Keratinocyte (primary cell): ENCODE results near the gene CFAP53. TPM values are rescaled to one million over a fixed set of nuclear protein-coding genes. Genes with fewer than 3 reads are reported as not detected.
A peak's percentile ranks its signal among the peaks of the same experiment; 100 is the strongest.

Experiments
- DNase-seq: peaks from one replicate; pipeline ENCODE4 v3.0.0-alpha.2; 2011; ENCODE audit warnings: low read depth, missing footprints, low spot score
- FAIRE-seq: peaks from 2 replicates; lab custom pipeline; 2011; peaks lifted over from hg19 to GRCh38; lab: Jason Lieb, UNC
- H2AFZ ChIP-seq: 2 replicates; pipeline ENCODE4 v1.6.0; 2012; ENCODE audit warnings: low read length, control low read depth, inconsistent platforms; ENCODE audit not compliant: control insufficient read depth
- H3K27ac ChIP-seq: 2 replicates; pipeline ENCODE4 v1.5.1; 2011; ENCODE audit warnings: low read length; ENCODE audit not compliant: control insufficient read depth, insufficient read depth
- H3K27me3 ChIP-seq: 3 replicates; pipeline ENCODE4 v1.6.0; 2011; ENCODE audit warnings: low read length; ENCODE audit not compliant: control insufficient read depth, insufficient read depth; ENCODE audit errors: extremely low read depth
- H3K36me3 ChIP-seq, 2 experiments: 2 replicates in 1 of 2; 3 replicates in 1 of 2; pipeline ENCODE4 v1.5.1; 2011; ENCODE audit warnings: low read length in 2 of 2, mild to moderate bottlenecking in 1 of 2; ENCODE audit not compliant: control insufficient read depth in 2 of 2, insufficient read depth in 2 of 2; ENCODE audit errors: extremely low read depth in 1 of 2
- H3K4me1 ChIP-seq: 3 replicates; pipeline ENCODE4 v1.5.1; 2011; ENCODE audit warnings: low read length; ENCODE audit not compliant: control insufficient read depth, insufficient read depth; ENCODE audit errors: extremely low read depth
- H3K4me2 ChIP-seq: 3 replicates; pipeline ENCODE4 v1.6.0; 2011; ENCODE audit warnings: low read depth, low read length; ENCODE audit not compliant: control insufficient read depth, insufficient read depth; ENCODE audit errors: extremely low read depth
- H3K4me3 ChIP-seq, 3 experiments: fragments of 200-600 bp in 1 of 3; sonication (generic) in 1 of 3; 2 replicates in 2 of 3; 3 replicates in 1 of 3; pipeline ENCODE4 v1.5.1; 2011 to 2016; ENCODE audit warnings: low read length in 3 of 3, mild to moderate bottlenecking in 3 of 3, control low read depth in 2 of 3, inconsistent platforms in 1 of 3, low read depth in 1 of 3, mixed read lengths in 1 of 3, mixed run types in 1 of 3, moderate library complexity in 1 of 3; ENCODE audit not compliant: control insufficient read depth in 2 of 3, insufficient read depth in 2 of 3; ENCODE audit errors: extremely low read depth in 1 of 3
- H3K79me2 ChIP-seq: 2 replicates; pipeline ENCODE4 v1.6.0; 2012; ENCODE audit warnings: low read length; ENCODE audit not compliant: control insufficient read depth, insufficient read depth
- H3K9ac ChIP-seq: 3 replicates; pipeline ENCODE4 v1.6.0; 2011; ENCODE audit warnings: low read length; ENCODE audit not compliant: control insufficient read depth, insufficient read depth; ENCODE audit errors: extremely low read depth
- H3K9me1 ChIP-seq: 3 replicates; pipeline ENCODE4 v1.6.0; 2011; ENCODE audit warnings: low read length; ENCODE audit not compliant: control insufficient read depth, insufficient read depth; ENCODE audit errors: extremely low read depth
- H3K9me3 ChIP-seq: 2 replicates; pipeline ENCODE4 v1.5.1; 2012; ENCODE audit warnings: low read depth, low read length; ENCODE audit not compliant: control insufficient read depth
- H4K20me1 ChIP-seq: 3 replicates; pipeline ENCODE4 v1.6.0; 2011; ENCODE audit warnings: low read length; ENCODE audit not compliant: control insufficient read depth, insufficient read depth; ENCODE audit errors: extremely low read depth
- EZH2 ChIP-seq: IDR thresholded peaks from one replicate; pipeline ENCODE4 v1.6.1; 2012; ENCODE audit warnings: inconsistent platforms, mild to moderate bottlenecking, low read length, moderate library complexity
- dilution Hi-C: fragments of 300-500 bp; cut with MboI; formaldehyde crosslinking; loops from one replicate; pipeline ENCODE4 v1.7.0; 2020; ENCODE audit warnings: low sequenced_read_pairs; ENCODE audit not compliant: extremely low pct_ligation_motif_present
- polyA plus RNA-seq, 5 experiments: library from polyadenylated mRNA; depleted of rRNA in 3 of 5; stranded (reverse) in 3 of 5; stranded (forward) in 1 of 5; unstranded in 1 of 5; fragments of >200 nt; gene quantifications; 1 replicate in 1 of 5; 2 replicates in 3 of 5; 3 replicates in 1 of 5; pipeline versions ENCODE4 v1.2.1 to v1.2.3, GENCODE V29; 2011 to 2012; ENCODE audit warnings: missing spikeins in 2 of 5, low read depth in 1 of 5, low replicate concordance in 1 of 5
- TF ChIP-seq, protein P1 (sequence below), 3 experiments: IDR thresholded peaks in 1 of 3; conservative IDR thresholded peaks in 1 of 3; optimal IDR thresholded peaks in 1 of 3; 2 replicates in 2 of 3; 3 replicates in 1 of 3; pipeline versions ENCODE3 to v1.5.1; 2011; ENCODE audit warnings: low read length in 3 of 3, mild to moderate bottlenecking in 3 of 3, moderate library complexity in 2 of 3, control low read depth in 1 of 3, inconsistent platforms in 1 of 3; ENCODE audit not compliant: insufficient read depth in 2 of 3; ENCODE audit errors: extremely low read depth in 1 of 3

The CFAP53 gene
- polyA plus RNA-seq, 1 donor (not counting 4 experiments of a cell fraction or from before 2014, with no cell fraction given), result 0.59 TPM

DNA sequence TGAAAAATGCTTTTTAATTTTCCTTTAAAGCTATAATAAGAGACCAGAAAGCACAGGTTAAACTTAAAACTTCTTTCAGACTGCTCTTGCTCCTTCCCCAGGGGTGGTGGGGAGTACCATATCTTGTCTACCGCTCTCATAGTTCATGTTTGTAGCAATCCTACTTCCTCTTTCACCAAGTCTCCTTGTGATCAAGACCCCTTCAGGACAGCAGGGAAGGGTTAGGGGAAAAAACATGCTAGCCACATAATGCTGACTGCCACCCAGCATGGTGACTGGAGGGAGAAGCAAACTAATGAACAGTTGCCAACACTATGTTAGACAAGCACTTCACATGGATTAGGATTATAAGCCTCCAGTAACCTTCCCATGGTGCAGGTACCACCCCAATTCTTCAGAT lies 79.9 kb downstream of the CFAP53 start:
- H3K4me3 ChIP-seq, result no peak overlapping the region
- H3K9me1 ChIP-seq, result no peaks in the 10 kb centered on the region
- peaks cover 7% of the 10 kb centered on the region for H3K4me1 ChIP-seq
- DNase-seq, result no peak
- H3K9me3 ChIP-seq, result no peaks in the 10 kb centered on the region
- no peak overlapping the region for H3K27ac ChIP-seq
- H3K36me3 ChIP-seq, result no peaks in the 10 kb centered on the region
- dilution Hi-C loops, result no loop called here
- TF ChIP-seq, protein P1, sequence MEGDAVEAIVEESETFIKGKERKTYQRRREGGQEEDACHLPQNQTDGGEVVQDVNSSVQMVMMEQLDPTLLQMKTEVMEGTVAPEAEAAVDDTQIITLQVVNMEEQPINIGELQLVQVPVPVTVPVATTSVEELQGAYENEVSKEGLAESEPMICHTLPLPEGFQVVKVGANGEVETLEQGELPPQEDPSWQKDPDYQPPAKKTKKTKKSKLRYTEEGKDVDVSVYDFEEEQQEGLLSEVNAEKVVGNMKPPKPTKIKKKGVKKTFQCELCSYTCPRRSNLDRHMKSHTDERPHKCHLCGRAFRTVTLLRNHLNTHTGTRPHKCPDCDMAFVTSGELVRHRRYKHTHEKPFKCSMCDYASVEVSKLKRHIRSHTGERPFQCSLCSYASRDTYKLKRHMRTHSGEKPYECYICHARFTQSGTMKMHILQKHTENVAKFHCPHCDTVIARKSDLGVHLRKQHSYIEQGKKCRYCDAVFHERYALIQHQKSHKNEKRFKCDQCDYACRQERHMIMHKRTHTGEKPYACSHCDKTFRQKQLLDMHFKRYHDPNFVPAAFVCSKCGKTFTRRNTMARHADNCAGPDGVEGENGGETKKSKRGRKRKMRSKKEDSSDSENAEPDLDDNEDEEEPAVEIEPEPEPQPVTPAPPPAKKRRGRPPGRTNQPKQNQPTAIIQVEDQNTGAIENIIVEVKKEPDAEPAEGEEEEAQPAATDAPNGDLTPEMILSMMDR (optimal IDR thresholded peaks at IDR 0.05 in 1 of 3, IDR thresholded peaks at IDR 0.05 in 1 of 3, conservative IDR thresholded peaks at IDR 0.05 in 1 of 3; ENCODE audit: extremely low read depth in 1 of 3, insufficient read depth in 2 of 3, low read length in 3 of 3), result no peak
- no peak for TF ChIP-seq EZH2
- H3K27me3 ChIP-seq, result no peaks in the 10 kb centered on the region
- FAIRE-seq, result no peak
- H3K79me2 ChIP-seq, result no peaks in the 10 kb centered on the region
- no peak overlapping the region for H2AFZ ChIP-seq
- no peaks in the 10 kb centered on the region for H4K20me1 ChIP-seq
- H3K4me2 ChIP-seq, result no peak overlapping the region
- H3K9ac ChIP-seq, result no peak overlapping the region

DNA sequence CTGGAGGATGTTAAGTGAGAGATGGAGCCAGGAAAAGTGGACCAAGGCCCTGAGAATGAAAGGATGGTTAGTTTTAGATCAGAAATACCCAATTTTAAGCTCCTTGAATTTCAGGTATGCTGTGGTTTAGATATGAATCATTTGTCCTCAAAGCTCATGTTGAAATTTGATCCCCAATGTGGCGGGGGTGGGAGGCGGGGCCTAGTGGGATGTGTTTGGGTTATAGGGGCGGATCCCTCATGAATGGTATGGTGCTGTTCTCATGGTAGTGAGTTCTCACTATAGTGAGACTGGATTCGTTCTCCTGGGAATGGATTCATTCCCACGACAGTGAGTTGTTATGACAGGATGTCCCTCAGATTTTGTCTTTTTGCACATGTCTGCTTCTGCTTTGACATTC lies 82.7 kb downstream of the CFAP53 start:
- DNase-seq (no peak), FAIRE-seq (peak; percentile 86)
- H3K27me3 ChIP-seq, result no peaks in the 10 kb centered on the region
- no peaks in the 10 kb centered on the region for H4K20me1 ChIP-seq
- H3K9ac ChIP-seq, result no peak overlapping the region
- H3K36me3 ChIP-seq, result no peaks in the 10 kb centered on the region
- peaks cover 7% of the 10 kb centered on the region for H3K4me1 ChIP-seq
- H2AFZ ChIP-seq, result no peak overlapping the region
- H3K27ac ChIP-seq, result no peak overlapping the region
- H3K79me2 ChIP-seq, result no peaks in the 10 kb centered on the region
- peak overlapping the region; percentile 25 for H3K4me2 ChIP-seq
- H3K9me1 ChIP-seq, result no peaks in the 10 kb centered on the region
- no peaks in the 10 kb centered on the region for H3K9me3 ChIP-seq
- TF ChIP-seq, protein P1 (optimal IDR thresholded peaks at IDR 0.05 in 1 of 3, IDR thresholded peaks at IDR 0.05 in 1 of 3, conservative IDR thresholded peaks at IDR 0.05 in 1 of 3; ENCODE audit: extremely low read depth in 1 of 3, insufficient read depth in 2 of 3, low read length in 3 of 3), result no peak
- TF ChIP-seq EZH2, result no peak
- dilution Hi-C loops, result no loop called here
- H3K4me3 ChIP-seq, result no peak overlapping the region
